Activated naive CD8-positive, alpha-beta T cell treated with anti-CD3 and anti-CD28 coated beads for 36 hours (primary cell): ENCODE data around the gene TRIM26. TPM values are rescaled to one million over a fixed set of nuclear protein-coding genes. Genes with fewer than 3 reads are reported as not detected.

Experiments used
- DNase-seq: peaks from one replicate; pipeline ENCODE4 v3.0.0; 2021
- H3K27ac Mint-ChIP-seq: one replicate; pipeline ENCODE4 v1.8.0; 2022; ENCODE audit warnings: mild to moderate bottlenecking, moderate library complexity, mixed read lengths
- H3K27me3 Mint-ChIP-seq: one replicate; pipeline ENCODE4 v1.8.0; 2022; ENCODE audit warnings: mild to moderate bottlenecking, mixed read lengths
- H3K36me3 Mint-ChIP-seq: one replicate; pipeline ENCODE4 v1.8.0; 2021; ENCODE audit warnings: mild to moderate bottlenecking, mixed read lengths
- H3K4me1 Mint-ChIP-seq: one replicate; pipeline ENCODE4 v1.8.0; 2021; ENCODE audit warnings: mixed read lengths
- H3K4me3 Mint-ChIP-seq: one replicate; pipeline ENCODE4 v1.8.0; 2022; ENCODE audit warnings: mild to moderate bottlenecking, moderate library complexity, mixed read lengths
- H3K9me3 Mint-ChIP-seq: one replicate; pipeline ENCODE4 v1.8.0; 2022; ENCODE audit warnings: mixed read lengths
- total RNA-seq, 2 experiments: library from RNA; stranded (reverse); gene quantifications; one replicate each; pipeline ENCODE4 v1.2.3, GENCODE V29; 2021

TRIM26 gene
- total RNA-seq, 2 experiments from 2014 or later: 68.6 to 70.2 TPM

DNA sequence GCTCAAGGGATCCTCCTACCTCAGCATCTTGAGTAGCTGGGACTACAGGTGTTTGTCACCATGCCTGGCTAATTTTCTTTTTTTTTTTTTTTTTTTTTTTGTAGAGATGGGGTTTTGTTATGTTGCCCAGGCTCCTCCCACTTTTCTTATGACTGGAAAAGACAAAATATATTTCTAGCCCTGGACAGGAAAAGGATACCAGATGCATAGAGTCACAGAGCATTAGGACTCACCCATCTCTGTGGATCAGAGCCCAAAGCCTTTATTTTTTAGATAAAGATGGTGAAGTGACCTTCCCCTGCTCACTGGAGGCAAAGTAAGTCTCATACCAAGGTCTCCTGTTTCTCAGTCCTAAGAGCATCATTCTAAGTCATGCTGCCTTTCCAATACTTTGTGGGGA, 55.6 kb downstream of the TRIM26 start:
- peaks cover 33% of the 10 kb centered on the region for H3K27me3 Mint-ChIP-seq

DNA sequence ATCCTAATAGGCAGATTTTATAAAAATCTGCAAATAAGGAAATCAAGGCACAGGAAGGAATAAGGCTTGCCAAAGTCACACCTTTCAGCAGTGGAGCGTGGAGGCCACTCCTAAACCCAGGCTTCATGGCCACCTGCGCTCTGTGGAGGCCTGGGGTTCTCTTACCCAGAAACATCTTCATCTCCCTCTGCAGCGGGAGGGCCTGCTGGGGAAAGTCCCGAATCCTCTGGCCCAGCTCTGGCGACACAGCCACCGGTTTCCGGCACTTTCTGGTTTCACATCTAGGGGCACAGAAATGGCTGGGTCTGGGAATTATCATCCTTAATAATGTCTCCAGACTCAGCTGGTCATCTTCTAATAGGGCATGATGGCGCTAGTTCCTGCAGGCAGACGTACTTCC, 56.4 kb downstream of the TRIM26 start:
- DNase-seq: no peak
- H3K27ac Mint-ChIP-seq: no peak overlapping the region
- peaks cover 11% of the 10 kb centered on the region for H3K4me1 Mint-ChIP-seq
- peaks cover 33% of the 10 kb centered on the region for H3K27me3 Mint-ChIP-seq
- no peaks in the 10 kb centered on the region for H3K9me3 Mint-ChIP-seq
- H3K4me3 Mint-ChIP-seq: no peak overlapping the region
- no peaks in the 10 kb centered on the region for H3K36me3 Mint-ChIP-seq

More for the DNA sequence above, 55.6 kb downstream of the TRIM26 start:
- H3K4me3 Mint-ChIP-seq: no peak overlapping the region
- no peaks in the 10 kb centered on the region for H3K9me3 Mint-ChIP-seq
- H3K36me3 Mint-ChIP-seq: no peaks in the 10 kb centered on the region
- no peak for DNase-seq
- H3K27ac Mint-ChIP-seq: no peak overlapping the region
- H3K4me1 Mint-ChIP-seq: peaks cover 14% of the 10 kb centered on the region

DNA sequence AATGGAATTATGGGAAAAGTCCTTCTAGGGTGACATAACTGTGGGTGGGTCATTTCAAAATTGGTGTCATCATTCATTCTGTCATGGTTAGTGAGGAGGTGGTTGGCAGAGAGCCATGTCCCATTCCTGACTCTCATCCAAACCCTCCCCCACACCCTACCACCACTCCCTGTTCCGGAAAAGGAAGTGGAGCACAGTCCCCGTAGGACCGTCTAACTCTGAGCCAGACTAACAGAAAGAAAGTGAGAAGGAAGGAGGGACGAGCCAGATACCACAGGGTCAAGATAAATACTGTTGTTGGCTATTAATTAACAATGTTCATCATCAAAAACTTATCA, 57.0 kb downstream of the TRIM26 start:
- Mint-ChIP-seq H3K27me3 (peaks cover 35% of the 10 kb centered on the region), H3K4me3 (no peak overlapping the region), H3K36me3 (no peaks in the 10 kb centered on the region), H3K9me3 (no peaks in the 10 kb centered on the region), H3K4me1 (peaks cover 11% of the 10 kb centered on the region), H3K27ac (no peak overlapping the region)
- DNase-seq: no peak

DNA sequence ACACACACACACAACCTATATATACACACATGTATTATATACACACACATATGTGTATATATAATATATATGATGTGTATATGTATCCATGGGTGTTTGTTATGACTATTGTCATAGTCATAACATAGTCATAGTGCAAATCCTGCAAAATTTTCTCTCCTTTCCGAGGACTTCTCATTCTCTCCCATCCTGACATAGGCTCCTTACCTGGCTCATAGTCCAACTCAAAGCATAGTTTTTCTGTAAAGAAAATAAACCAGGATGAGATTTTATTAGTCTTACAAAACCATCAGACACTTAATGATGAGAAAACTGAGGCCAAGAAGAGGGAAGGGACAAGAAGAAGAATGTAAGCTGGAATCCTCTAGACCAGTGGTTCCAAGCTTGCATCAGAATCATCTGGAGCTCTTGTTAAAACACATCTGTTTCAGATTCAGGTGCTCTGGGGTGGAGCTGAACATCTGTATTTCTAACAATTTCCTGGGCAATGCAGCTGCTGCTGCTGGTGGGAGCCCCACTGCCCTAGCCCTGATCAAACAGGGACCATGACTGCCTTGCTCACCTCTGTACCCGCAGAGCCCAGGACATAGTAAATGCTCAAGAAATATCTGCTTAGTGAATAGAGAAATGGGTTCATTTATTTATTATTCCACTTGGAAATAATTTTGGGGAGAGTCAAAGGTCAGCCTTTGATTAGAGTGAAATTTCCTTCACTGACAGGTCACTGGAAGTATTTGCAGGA, 57.5 kb downstream of the TRIM26 start:
- no peak for DNase-seq
- H3K4me1 Mint-ChIP-seq: peaks cover 11% of the 10 kb centered on the region
- H3K9me3 Mint-ChIP-seq: no peaks in the 10 kb centered on the region
- peaks cover 36% of the 10 kb centered on the region for H3K27me3 Mint-ChIP-seq
- no peak overlapping the region for H3K4me3 Mint-ChIP-seq
- H3K27ac Mint-ChIP-seq: no peak overlapping the region
- H3K36me3 Mint-ChIP-seq: no peaks in the 10 kb centered on the region

DNA sequence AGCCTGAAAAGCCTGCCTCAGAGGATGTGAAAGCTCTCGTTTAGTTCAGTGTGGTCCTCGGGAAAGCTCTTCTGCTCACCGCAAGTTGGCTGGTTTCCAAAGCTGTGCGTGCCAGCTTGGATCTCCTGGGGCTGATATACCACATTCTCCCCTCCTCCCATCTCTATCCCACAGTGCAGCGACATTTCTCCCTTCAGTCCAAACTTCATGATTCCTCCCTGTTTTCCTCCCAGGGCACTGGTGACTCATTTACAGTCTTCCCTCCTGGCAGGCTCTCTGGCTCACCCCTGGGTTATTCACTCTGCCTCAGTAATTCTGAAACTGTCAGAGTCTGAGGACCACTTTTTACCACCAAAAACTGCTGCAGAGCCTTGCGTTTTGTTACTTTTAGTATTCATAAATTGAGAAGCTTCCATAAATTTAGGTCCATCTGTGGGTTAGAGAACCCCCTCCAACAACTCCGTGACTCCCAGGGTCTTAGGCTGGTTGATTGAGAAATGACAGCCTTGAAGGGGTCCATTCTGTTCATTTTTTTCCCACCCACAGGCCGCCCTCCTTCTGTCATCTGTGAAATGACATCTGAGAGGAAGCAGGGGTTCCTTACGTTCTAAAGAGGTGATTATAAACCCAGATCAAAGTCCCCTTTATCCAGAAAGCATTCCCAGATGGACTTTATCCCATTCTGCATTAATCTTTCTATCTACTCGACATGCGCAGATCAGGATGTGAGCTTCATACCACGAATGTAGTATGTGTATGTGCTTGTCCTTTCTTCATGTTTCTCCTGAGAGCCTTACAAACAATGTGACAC, 58.3 kb downstream of the TRIM26 start:
- Mint-ChIP-seq H3K27ac (no peak overlapping the region), H3K9me3 (no peaks in the 10 kb centered on the region), H3K4me1 (peaks cover 11% of the 10 kb centered on the region), H3K4me3 (no peak overlapping the region), H3K36me3 (no peaks in the 10 kb centered on the region), H3K27me3 (peaks cover 44% of the 10 kb centered on the region)
- no peak for DNase-seq

DNA sequence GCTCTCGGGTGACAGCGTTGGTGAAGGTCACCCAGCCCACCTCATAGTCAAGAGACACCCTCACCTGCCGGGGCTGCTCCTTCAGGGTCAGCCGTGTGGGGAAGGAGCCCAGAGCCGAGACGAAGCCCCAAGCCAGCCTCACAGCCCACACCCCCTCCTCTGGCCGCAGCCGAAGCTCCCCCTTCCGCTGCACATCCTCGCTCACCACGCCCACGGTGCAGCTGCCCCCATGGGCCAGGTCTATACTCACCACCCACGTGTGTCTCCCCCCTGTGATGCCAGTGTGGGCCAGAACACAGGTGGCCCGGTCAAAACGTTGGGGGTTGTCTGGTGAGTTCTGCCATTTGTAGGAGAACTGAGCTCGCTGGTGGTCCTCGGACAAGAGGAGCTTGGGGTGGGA, 59.1 kb downstream of the TRIM26 start:
- Mint-ChIP-seq H3K27me3 (peaks cover 42% of the 10 kb centered on the region), H3K27ac (no peak overlapping the region), H3K9me3 (no peaks in the 10 kb centered on the region), H3K4me3 (no peak overlapping the region), H3K36me3 (no peaks in the 10 kb centered on the region), H3K4me1 (peaks cover 11% of the 10 kb centered on the region)
- no peak for DNase-seq

DNA sequence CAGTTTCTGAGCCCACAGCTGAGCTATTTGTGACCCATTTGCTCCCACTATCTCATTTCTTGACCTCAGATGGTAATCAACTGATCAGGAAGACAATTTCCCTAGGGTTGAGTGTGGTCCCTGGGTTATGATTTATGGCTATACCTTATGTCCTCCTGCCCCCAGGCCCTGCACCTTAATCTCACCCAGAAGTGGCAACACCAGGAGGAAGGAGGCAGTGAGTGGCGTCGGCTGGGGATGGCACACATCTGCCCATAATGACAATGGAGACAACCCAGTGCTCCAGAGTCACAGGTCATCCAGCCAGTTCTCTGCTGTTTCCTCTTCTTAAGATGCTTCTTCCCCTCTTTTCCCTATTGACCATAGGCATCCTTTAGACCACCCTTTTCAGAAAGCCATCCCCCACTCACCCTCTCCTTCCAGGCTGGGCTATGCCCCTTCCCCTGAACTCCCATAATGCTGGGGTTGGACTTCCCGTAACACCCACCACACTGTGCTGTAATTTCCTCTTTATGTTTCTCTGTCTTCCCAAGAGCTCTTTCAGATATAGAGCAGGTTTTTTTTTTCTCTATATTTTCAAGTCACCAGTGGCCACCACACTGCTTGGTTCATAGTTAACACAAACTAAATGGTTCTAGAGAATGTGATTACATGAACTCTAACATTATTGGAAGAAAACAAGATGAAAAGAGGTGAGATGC, 60.1 kb downstream of the TRIM26 start:
- Mint-ChIP-seq H3K4me1 (peaks cover 3% of the 10 kb centered on the region), H3K27ac (no peak overlapping the region), H3K27me3 (peaks cover 36% of the 10 kb centered on the region), H3K9me3 (no peaks in the 10 kb centered on the region), H3K4me3 (no peak overlapping the region), H3K36me3 (no peaks in the 10 kb centered on the region)
- DNase-seq: no peak

DNA sequence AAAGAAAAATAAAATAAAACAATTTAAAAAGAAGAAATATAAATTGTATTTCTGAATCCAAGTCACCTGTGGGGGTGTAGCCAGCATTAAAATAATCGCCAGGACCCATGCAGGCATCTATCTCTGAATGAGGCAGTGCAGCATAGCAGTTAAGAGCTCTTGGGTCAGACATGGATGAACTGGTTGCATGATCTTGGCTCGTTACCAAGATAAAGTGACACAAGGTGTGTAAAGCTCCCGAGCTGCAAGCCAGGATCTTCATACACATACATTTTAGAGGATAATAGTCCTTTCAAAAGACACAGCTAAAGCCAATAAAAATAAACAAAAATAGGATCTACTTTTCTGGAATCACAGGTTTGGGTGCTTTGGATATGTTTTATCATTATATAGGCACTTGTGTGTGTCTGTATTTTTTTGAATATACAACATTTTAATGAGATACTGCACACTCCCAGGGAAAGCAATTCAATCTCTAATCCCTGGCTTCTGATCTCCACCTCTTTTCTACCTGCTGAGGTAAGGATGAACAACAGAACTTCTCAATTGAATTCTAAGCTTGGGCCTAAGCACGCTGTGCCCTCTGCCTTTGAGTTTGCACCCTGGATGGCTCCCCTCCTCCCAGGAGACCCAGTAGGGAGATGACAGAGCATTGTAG, 61.1 kb downstream of the TRIM26 start:
- DNase-seq: no peak
- no peaks in the 10 kb centered on the region for H3K4me1 Mint-ChIP-seq
- H3K9me3 Mint-ChIP-seq: no peaks in the 10 kb centered on the region
- H3K27me3 Mint-ChIP-seq: peaks cover 43% of the 10 kb centered on the region
- H3K27ac Mint-ChIP-seq: no peak overlapping the region
- H3K4me3 Mint-ChIP-seq: no peak overlapping the region
- H3K36me3 Mint-ChIP-seq: no peaks in the 10 kb centered on the region

DNA sequence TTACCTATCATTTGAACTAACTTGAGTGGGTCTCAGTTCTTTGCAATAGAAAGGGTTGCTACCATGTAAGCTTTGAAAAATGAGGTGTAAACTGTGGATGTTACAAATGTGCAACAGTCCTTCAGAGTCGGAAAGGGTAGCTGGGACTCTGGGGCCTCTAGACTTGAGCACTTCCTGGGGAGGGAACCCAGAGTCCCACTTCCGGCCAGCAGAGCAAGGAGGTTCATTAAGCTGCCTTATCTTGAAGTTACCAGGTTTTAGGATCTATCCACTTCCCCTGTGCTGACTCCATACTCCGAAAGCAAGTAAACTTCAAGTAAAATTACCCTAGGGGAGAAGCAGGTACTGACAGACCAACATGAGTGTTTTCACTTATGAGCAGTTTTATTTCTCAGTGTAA, 61.6 kb downstream of the TRIM26 start:
- Mint-ChIP-seq H3K4me1 (no peaks in the 10 kb centered on the region), H3K4me3 (no peak overlapping the region), H3K27ac (no peak overlapping the region), H3K36me3 (no peaks in the 10 kb centered on the region), H3K27me3 (peaks cover 43% of the 10 kb centered on the region), H3K9me3 (no peaks in the 10 kb centered on the region)
- no peak for DNase-seq

DNA sequence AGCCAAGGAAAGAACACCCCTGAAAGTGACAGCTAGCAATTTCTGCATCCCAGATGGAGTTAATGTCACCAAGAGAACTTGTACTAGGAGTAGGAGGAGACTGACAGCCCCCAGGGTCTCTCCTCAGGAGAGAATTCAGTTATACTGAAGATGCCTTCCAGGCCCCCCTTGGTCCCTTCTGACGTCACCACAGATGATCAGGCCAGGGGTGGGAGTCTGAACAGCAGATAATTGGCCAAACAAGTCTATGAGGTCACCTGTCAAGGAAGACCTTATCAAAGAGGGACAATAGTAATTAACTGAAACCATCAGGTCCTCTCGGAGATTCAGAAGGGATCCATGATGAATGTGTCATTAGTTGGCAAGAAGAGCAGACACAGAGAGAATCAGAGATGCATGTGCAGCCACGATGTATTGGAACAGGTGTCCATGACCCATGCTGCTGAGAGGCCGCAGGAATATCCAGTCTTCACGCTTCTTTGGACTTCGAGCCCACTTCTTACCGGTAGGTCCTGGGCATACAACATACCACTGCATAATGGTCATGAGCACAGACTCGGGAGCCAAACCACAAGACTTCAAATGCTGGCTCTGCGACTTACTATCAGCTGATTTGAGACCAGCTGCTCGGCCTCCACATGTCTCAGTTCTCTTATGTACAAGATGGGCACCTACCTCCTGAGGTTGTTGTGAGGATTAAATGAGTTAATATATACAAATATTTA, 62.4 kb downstream of the TRIM26 start:
- Mint-ChIP-seq H3K4me3 (no peak overlapping the region), H3K4me1 (no peaks in the 10 kb centered on the region), H3K27me3 (peaks cover 38% of the 10 kb centered on the region), H3K9me3 (no peaks in the 10 kb centered on the region), H3K36me3 (no peaks in the 10 kb centered on the region), H3K27ac (no peak overlapping the region)
- no peak for DNase-seq

DNA sequence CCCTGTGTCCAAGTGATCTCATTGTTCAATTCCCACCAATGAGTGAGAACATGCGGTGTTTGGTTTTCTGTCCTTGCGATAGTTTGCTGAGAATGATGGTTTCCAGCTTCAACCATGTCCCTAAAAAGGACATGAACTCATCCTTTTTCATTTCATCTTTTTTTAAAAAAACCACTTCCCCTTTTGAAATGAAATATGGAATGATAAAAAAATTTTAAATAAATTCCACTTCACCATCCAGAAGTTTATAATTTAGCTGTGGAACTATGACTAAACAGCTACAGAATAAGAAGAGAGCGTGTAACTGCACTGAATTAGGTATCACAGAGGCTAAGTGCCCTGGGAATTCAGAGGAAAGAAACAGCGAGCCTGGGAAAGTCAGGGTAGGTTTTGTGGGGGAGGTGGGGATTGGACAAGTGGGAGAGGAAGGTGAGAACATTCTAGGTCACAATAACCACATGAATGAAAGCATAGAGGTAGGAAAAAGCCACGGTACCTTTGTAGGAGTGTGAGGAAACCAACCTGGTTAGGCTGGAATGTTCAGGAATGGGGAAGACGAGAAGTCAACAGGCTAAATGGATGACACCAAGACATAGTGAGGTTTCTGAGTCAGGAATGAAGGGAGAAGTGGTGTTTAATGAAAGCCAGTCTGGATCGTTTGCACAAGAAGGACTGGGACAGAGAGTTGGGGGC, 63.2 kb downstream of the TRIM26 start:
- no peaks in the 10 kb centered on the region for H3K4me1 Mint-ChIP-seq
- DNase-seq: no peak
- H3K9me3 Mint-ChIP-seq: no peaks in the 10 kb centered on the region
- peaks cover 37% of the 10 kb centered on the region for H3K27me3 Mint-ChIP-seq
- no peaks in the 10 kb centered on the region for H3K36me3 Mint-ChIP-seq
- H3K27ac Mint-ChIP-seq: no peak overlapping the region
- H3K4me3 Mint-ChIP-seq: no peak overlapping the region

DNA sequence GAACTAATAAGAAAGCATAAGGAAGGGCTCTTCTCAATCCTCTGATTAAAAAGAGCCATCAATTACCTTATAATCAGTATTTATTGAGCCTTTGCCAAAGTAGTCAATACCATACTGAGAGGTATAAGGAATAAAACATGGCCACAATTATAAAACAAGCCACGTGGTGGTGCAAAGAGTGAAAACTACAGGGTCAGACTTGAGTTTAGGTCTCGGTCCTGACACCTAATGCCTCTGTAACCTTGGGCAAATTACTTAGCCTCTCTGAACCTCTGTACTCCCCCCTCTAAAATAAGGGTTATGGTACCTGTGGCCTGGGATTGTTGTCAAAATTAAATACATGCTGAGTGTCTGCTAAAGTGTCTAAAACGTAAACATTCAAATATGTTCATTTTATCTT, 64.0 kb downstream of the TRIM26 start:
- Mint-ChIP-seq H3K4me1 (no peaks in the 10 kb centered on the region), H3K9me3 (no peaks in the 10 kb centered on the region)

DNA sequence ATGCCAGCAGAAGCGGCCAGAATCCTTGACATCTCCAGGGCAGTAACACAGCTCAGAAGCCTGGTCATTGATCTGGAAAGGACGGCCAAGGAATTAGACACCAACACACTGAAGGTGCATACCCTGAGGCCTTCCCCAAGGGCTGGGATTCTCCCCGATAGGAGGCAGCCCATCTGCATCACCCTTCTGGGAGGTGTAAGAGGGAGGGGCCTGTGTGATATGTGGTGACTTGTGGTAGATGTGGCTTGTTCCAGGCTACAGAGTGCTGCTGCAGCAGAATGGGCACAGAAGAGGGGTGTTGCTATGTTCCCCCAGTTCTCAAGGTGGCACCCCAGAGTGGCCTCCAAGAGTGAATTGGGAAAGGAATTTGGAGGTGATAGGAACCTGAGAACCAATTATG, 66.1 kb downstream of the TRIM26 start:
- no peaks in the 10 kb centered on the region for H3K36me3 Mint-ChIP-seq
- no peak for DNase-seq
- no peak overlapping the region for H3K27ac Mint-ChIP-seq
- no peaks in the 10 kb centered on the region for H3K9me3 Mint-ChIP-seq
- H3K27me3 Mint-ChIP-seq: peaks cover 51% of the 10 kb centered on the region
- no peak overlapping the region for H3K4me3 Mint-ChIP-seq
- H3K4me1 Mint-ChIP-seq: no peaks in the 10 kb centered on the region

More for the DNA sequence above, 64.0 kb downstream of the TRIM26 start:
- H3K27me3 Mint-ChIP-seq: peaks cover 39% of the 10 kb centered on the region
- H3K27ac Mint-ChIP-seq: no peak overlapping the region
- no peak for DNase-seq
- no peak overlapping the region for H3K4me3 Mint-ChIP-seq
- no peaks in the 10 kb centered on the region for H3K36me3 Mint-ChIP-seq

DNA sequence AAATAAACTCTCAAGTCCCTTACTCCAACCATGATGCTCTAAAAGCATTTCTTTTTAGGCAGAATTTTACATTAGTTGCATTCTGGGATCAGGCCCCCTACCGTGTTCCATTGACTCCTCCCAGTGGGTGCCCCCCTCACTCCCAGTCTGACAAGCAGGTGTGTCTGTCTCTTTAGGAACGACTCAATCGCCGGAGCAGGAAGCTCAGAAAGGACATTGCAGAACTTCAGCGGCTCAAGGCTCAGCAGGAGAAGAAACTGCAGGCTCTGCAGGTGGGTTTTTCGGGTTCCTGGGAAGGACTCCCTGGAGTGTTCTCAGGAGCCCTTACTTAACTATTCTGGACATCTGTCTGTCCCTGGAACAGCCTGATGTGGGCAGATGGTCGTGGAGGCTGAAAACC, 67.4 kb downstream of the TRIM26 start:
- Mint-ChIP-seq H3K27ac (no peak overlapping the region), H3K4me3 (no peak overlapping the region), H3K36me3 (no peaks in the 10 kb centered on the region), H3K4me1 (no peaks in the 10 kb centered on the region), H3K27me3 (peaks cover 59% of the 10 kb centered on the region), H3K9me3 (no peaks in the 10 kb centered on the region)
- no peak for DNase-seq
